ENCODE data around the gene HOXA10.

Gene HOXA10

DNA sequence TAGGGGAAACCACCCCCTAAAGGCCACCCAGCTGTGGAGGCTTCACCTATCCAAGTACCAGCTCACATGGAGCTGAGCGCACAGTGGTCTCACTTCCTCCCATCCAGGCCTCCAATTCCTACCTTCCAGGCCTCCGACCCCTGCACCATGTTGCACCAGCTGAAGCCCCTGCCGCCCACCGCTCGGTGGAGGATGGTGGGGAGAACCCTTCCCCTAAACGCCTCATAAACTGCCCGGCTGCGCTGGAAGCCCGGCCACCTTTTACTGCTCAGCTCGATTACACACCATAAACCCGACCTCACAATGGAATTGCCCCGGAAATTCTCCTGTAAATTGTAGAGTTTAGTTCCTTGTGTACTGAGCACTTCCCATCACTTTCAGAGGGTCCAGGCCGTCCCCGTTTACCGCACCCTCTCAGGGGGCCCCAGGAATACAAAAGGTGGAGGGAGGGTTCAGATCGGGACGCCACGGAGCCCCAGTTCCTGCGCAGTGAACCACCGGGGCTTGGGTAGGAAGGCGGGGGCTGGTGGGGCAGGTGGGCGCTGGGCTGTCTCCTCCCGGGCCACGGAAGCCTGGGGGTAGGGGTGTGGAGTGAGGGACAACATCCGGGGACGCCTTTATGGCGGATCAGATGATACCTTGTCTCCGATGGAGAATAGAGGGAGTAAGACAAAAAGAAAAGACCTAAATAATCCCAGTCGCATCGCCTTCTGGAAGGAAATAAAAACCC is 16.3 kb downstream of the HOXA10 start:
- TF ChIP-seq, protein P1, sequence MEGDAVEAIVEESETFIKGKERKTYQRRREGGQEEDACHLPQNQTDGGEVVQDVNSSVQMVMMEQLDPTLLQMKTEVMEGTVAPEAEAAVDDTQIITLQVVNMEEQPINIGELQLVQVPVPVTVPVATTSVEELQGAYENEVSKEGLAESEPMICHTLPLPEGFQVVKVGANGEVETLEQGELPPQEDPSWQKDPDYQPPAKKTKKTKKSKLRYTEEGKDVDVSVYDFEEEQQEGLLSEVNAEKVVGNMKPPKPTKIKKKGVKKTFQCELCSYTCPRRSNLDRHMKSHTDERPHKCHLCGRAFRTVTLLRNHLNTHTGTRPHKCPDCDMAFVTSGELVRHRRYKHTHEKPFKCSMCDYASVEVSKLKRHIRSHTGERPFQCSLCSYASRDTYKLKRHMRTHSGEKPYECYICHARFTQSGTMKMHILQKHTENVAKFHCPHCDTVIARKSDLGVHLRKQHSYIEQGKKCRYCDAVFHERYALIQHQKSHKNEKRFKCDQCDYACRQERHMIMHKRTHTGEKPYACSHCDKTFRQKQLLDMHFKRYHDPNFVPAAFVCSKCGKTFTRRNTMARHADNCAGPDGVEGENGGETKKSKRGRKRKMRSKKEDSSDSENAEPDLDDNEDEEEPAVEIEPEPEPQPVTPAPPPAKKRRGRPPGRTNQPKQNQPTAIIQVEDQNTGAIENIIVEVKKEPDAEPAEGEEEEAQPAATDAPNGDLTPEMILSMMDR (IDR thresholded peaks at IDR 0.05; ENCODE audit: extremely low read depth, missing control alignments), result no peak
- no peak for DNase-seq (ENCODE audit: low spot score)

DNA sequence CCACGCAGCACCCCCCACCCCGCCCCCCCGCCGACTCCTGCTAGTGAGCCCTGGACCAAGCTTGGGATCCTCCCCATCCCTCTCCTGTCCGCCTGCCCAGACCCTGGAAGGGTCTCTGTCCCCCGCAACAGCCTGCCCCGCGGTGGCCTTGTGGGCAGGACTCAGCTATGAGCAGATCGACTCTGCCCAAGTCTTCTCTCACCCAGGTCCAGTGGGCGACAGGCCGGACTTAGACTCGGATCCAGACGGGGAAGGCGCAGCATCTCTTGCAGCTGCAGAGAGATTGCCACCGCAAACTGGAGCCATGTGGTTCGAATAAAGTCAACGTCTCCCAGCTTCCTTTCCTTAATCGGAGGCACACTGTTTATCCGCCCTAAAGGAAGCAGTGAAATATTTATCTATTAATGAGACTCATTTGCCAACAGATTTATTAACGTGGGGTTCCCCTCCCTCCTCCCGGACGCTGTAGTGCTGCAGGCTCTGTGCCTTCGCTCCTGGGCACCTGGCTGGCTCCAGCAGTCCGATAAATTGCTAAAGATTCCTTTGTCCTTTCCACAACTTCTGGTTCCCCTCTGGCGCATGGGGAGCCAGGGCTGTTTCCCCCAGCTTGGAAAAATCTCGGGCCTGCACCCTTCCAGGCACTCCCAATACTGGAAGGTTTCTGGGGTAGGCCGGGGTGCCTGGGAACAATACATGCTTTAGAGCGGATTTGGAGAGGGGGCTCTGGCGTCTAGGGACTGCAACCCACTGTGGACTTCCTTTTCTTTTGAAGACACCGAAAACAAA is 17.0 kb downstream of the HOXA10 start:
- TF ChIP-seq, protein P1 (IDR thresholded peaks at IDR 0.05; ENCODE audit: extremely low read depth, missing control alignments), result no peak
- DNase-seq (ENCODE audit: low spot score), result no peak

DNA sequence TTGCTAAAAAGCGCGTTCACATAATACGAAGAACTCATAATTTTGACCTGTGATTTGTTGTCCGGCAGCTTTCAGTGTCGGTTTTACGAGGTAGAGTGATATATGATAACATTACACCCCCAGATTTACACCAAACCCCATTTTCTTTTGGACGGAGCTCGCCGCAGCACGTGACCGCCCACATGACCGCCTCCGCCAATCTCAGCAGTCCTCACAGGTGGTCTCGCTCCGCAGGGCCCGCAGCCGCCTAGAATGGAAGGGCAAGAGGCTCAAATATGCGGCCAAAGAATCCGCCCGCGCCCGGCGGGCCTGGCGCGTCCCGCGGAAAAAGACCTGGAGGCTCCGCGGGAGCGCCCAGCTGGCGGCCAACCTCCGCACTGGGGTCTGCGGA is 17.6 kb downstream of the HOXA10 start, which contains the start of gene HOXA7:
Gene HOXA7, minus strand, starts transcription at position 168 of the 391 bp plus-strand sequence. Its CDS starts 130 bp downstream, at position 38.
- TF ChIP-seq, protein P1 (IDR thresholded peaks at IDR 0.05; ENCODE audit: extremely low read depth, missing control alignments), result no peak
- no peak for DNase-seq (ENCODE audit: low spot score)

DNA sequence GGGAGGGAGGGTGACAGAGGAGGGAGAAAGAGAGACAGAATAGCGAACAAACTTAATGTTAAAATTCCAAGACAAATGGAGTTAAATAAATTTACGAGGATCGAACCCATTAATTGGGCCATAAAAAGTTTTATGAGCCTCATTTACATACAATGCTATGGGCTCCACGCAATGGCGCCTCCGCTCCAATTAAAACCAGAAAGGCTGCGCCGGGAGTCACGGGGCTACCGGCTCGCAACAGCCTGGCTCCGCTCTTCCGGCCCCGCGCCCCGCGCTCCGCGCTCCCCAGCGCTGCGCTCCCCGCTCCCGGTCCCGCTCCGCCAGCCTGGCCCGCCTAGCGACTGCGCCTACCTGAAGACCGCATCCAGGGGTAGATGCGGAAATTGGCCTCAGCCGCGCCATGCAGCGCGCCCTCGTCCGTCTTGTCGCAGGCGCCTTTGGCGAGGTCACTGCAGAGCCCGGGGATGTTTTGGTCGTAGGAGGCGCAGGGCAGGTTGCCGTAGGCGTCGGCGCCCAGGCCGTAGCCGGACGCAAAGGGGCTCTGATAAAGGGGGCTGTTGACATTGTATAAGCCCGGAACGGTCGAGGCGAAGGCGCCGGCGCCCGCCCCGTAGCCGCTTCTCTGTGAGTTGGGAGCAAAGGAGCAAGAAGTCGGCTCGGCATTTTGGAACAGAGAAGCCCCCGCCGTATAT is 18.2 kb downstream of the HOXA10 start:
- DNase-seq (ENCODE audit: low spot score), result no peak
- TF ChIP-seq, protein P1 (IDR thresholded peaks at IDR 0.05; ENCODE audit: extremely low read depth, missing control alignments), result no peak

DNA sequence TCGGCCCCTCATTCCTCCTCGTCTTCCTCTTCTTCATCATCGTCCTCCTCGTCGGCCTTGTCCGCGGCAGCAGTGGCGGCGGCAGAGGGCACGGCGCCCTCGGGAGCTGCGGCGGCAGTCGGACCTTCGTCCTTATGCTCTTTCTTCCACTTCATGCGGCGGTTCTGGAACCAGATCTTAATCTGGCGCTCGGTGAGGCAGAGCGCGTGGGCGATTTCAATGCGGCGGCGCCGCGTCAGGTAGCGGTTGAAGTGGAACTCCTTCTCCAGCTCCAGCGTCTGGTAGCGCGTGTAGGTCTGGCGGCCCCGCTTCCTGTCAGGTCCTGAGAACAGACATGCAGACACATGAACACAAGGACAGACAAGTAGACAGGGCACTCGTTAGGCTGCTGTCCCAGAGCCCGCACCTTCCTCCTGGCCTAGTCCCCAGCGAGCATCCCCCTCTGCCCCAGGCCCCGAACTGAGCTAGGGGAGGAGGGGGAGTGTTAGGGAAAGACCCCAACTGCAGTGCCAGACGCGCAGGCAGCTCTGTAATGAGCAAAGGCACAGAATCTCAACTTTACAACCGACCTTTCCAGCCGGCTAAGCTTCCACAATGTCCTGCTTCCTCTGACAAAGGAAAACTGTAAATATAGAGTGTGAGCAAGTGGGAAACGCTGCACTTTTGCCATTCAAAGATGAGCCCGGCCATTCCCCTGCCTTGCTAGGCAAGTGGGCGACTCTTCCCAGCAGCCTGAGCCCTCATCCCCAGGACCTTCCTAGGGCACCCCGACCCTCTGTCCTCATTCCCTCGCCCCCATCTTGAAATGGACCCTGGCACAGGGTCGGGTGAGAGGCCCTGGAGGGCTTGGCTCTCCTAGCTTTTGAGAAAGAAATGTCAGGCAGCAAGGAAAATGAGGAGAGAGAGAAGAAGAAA is 19.0 kb downstream of the HOXA10 start:
- TF ChIP-seq, protein P1 (IDR thresholded peaks at IDR 0.05; ENCODE audit: extremely low read depth, missing control alignments), result no peak
- no peak for DNase-seq (ENCODE audit: low spot score)

DNA sequence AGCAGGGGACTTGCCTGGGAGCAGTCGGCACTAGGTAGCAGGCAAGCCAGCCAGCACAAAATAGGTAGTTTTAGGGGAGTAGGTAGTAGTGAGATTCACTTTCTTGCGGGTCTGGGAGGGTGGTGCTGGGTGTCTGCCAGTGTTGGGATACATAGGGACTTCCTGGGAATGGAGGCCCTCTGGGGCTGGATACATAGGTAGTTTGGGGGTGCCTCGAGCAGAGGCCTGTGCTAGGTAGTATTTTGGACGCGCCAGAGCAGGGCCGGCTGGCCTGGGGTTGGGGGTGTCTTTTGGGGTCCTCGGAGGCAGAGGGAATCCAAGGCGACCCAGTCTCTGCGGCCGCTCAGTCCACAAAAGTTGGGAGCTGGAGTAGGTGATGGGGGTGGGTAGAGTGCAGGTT is 19.8 kb downstream of the HOXA10 start:
- DNase-seq (ENCODE audit: low spot score), result no peak
- TF ChIP-seq, protein P1 (IDR thresholded peaks at IDR 0.05; ENCODE audit: extremely low read depth, missing control alignments), result no peak

Data from GM20000 (cell line).